ENCODE measurements around the gene DPP9.

GRCh38 chr19:4773047-4773640 lies 49.5 kb upstream of the DPP9 start:
- TF ChIP-seq CTCF (IDR thresholded peaks at IDR 0.05) (no peak), POLR2AphosphoS5 (IDR thresholded peaks at IDR 0.05) (no peak), EP300 (IDR thresholded peaks at IDR 0.05) (no peak)
